Lung (tissue), 12 donors: Measurements from ENCODE around the gene UAP1L1. TPM values are rescaled to one million over a fixed set of nuclear protein-coding genes. Genes with fewer than 3 reads are reported as not detected.

ENCODE experiments used
- ATAC-seq: fragments of 200-7000 bp; cut with Tn5 transposase; one replicate; pipeline ENCODE4 v1.9.1; 2020; ENCODE audit warnings: moderate number of reproducible peaks; ENCODE audit not compliant: insufficient read depth, low FRiP score
- DNase-seq, 3 donors: peaks; one replicate each; pipeline ENCODE4 v3.0.0-alpha.2; 2013 to 2017
- H3K27ac ChIP-seq, 2 donors: one replicate each; pipeline ENCODE4 v1.5.1; 2013; ENCODE audit warnings: mild to moderate bottlenecking in 2 of 2, moderate library complexity in 2 of 2, control low read depth in 1 of 2, inconsistent platforms in 1 of 2, low read depth in 1 of 2, low read length in 1 of 2
- H3K27me3 ChIP-seq, 3 donors: one replicate each; pipeline ENCODE4 v1.5.1; 2013; ENCODE audit warnings: low read length in 2 of 3; ENCODE audit not compliant: control insufficient read depth in 3 of 3, insufficient read depth in 3 of 3
- H3K36me3 ChIP-seq, 4 donors: one replicate each; pipeline ENCODE4 v1.5.1; 2013; ENCODE audit warnings: low read length in 4 of 4, mild to moderate bottlenecking in 1 of 4, moderate library complexity in 1 of 4; ENCODE audit not compliant: control insufficient read depth in 4 of 4, insufficient read depth in 4 of 4
- H3K4me1 ChIP-seq, 5 donors: one replicate each; pipeline ENCODE4 v1.5.1; 2013; ENCODE audit warnings: low read length in 5 of 5, mild to moderate bottlenecking in 2 of 5, moderate library complexity in 1 of 5; ENCODE audit not compliant: control insufficient read depth in 5 of 5, insufficient read depth in 5 of 5
- H3K4me3 ChIP-seq: one replicate; pipeline ENCODE4 v1.5.1; 2013; ENCODE audit warnings: mild to moderate bottlenecking, control low read depth, moderate library complexity
- H3K9ac ChIP-seq, 2 donors: one replicate each; pipeline ENCODE4 v1.5.1; 2013; ENCODE audit warnings: low read length in 2 of 2, control low read depth in 1 of 2; ENCODE audit not compliant: insufficient read depth in 1 of 2
- H3K9me3 ChIP-seq, 4 donors: one replicate each; pipeline ENCODE4 v1.5.1; 2013; ENCODE audit warnings: low read length in 3 of 4, mild to moderate bottlenecking in 1 of 4, moderate library complexity in 1 of 4; ENCODE audit not compliant: control insufficient read depth in 4 of 4, insufficient read depth in 3 of 4
- CTCF ChIP-seq: IDR thresholded peaks from 2 replicates; pipeline ENCODE4 v1.5.1; 2012; ENCODE audit warnings: mild to moderate bottlenecking; ENCODE audit errors: control extremely low read depth, extremely low read depth
- WGBS, 2 donors: extraction: QIAGEN DNeasy Blood & Tissue Kit; methylation state at CpG; one replicate each; pipeline ENCODE4 v1.1.7; 2013; 5-methylcytosine and 5-hydroxymethylcytosine counted together
- polyA plus RNA-seq, 2 donors: library from polyadenylated mRNA; stranded (reverse); fragments of 200-250 nt; gene quantifications; one replicate each; pipeline ENCODE4 v1.2.1, GENCODE V29; 2013
- total RNA-seq, 2 donors: library from RNA; depleted of rRNA in 1 of 2; stranded (reverse); fragments of >200 nt in 1 of 2; gene quantifications; one replicate each; pipeline ENCODE4 v1.2.1, GENCODE V29; 2014 to 2021
- donor health status: control.
- donor health status: control.
- donor health status: Bipolar disorder and iron deficiency.
- donor health status: healthy.
- donor health status: DM: yes; HTN: yes; CAD: no.

UAP1L1 gene
- total and polyA plus RNA-seq, 4 donors = 12.2 to 35.5 (median 17.1) TPM

- Histone ChIP-seq H3K9ac (no peak overlapping the region), H3K4me1 (no peaks in the 10 kb centered on the region), H3K36me3 (peaks cover 5 to 47% (median 32%) of the 10 kb centered on the region in 4 donors), H3K9me3 (peaks cover 0 to 2% (median under 1%) of the 10 kb centered on the region in 4 donors), H3K27ac (no peak overlapping the region), H3K27me3 (no peaks in the 10 kb centered on the region), H3K4me3 (no peak overlapping the region)
- no peak for ATAC-seq
- 95% methylated on average over 31 of the region's 31 CpGs for WGBS, 2 donors
- DNase-seq = no peak
- no peak for TF ChIP-seq CTCF
Measured at GRCh38 chr9:137096785-137097546, 19.6 kb downstream of the UAP1L1 start.

DNA sequence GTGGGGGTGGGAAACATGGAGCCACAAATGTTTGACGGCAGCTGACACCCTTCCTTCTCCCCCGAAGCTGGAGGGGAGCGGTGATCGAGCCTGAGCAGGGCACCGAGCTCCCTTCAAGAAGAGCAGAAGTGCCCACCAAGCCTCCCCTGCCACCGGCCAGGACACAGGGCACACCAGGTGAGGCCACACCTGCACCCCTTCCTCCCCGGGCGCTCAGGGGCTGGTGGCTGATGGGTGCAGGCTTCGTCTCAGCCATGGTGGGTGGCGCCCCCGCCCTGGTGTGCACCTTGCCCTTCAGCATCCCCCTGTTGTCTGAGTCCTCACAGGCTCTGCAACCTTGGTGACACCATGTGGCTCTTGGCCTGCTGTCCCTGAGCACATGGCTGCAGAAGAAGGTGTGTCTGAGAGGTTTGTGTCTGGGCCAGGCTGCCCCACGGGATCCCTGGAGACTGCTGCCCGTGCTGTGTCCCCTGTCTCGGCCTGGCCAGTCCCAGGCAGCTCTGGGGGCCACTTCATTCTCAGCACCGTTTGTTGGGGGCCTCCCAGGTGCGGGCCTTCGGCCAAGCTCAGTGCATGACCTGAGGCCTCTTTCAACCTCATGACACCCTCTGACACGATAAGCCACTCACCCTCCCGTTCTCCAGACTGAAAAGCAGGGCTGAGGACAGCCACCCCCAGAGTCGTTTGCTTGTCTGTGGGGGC lies 20.6 kb downstream of the UAP1L1 start:
- no peak overlapping the region for H3K27ac ChIP-seq
- H3K4me1 ChIP-seq = no peaks in the 10 kb centered on the region
- H3K36me3 ChIP-seq = peaks cover 6 to 57% (median 40%) of the 10 kb centered on the region in 4 donors
- DNase-seq = no peak
- ATAC-seq = no peak
- no peak overlapping the region for H3K9ac ChIP-seq
- no peak for TF ChIP-seq CTCF
- 94 to 96% methylated on average over 20 of the region's 20 CpGs for WGBS, 2 donors
- peaks cover 0 to 4% (median 2%) of the 10 kb centered on the region in 4 donors for H3K9me3 ChIP-seq
- H3K4me3 ChIP-seq = no peak overlapping the region
- H3K27me3 ChIP-seq = no peaks in the 10 kb centered on the region

GRCh38 chr9:137099231-137099630 lies 21.9 kb downstream of the UAP1L1 start:
- Histone ChIP-seq H3K36me3 (peaks cover 11 to 66% (median 51%) of the 10 kb centered on the region in 4 donors), H3K9ac (no peak overlapping the region), H3K4me1 (no peaks in the 10 kb centered on the region), H3K27me3 (no peaks in the 10 kb centered on the region), H3K9me3 (peaks cover 0 to 6% (median 2%) of the 10 kb centered on the region in 4 donors), H3K27ac (no peak overlapping the region), H3K4me3 (no peak overlapping the region)
- ATAC-seq = no peak
- no peak for TF ChIP-seq CTCF
- DNase-seq = no peak
- WGBS, 2 donors = 90 to 96% methylated on average over 14 of the region's 14 CpGs
